Measurements from ENCODE around the gene SLC38A10. TPM values are rescaled to one million over a fixed set of nuclear protein-coding genes. Genes with fewer than 3 reads are reported as not detected.

The SLC38A10 gene
- polyA plus RNA-seq, 1 donor (not counting 4 experiments of a cell fraction or from before 2014, with no cell fraction given): 16.8 TPM

- H3K4me2 ChIP-seq (ENCODE audit: control insufficient read depth, extremely low read depth, insufficient read depth, low read depth, low read length): no peak overlapping the region
- H3K36me3 ChIP-seq (ENCODE audit: control insufficient read depth in 2 of 2, extremely low read depth in 1 of 2, insufficient read depth in 2 of 2, low read length in 2 of 2): peaks cover 29 to 45% of the 10 kb centered on the region in 2 experiments
- TF ChIP-seq EZH2 (IDR thresholded peaks at IDR 0.05; ENCODE audit: low read length) (no peak), CTCF (optimal IDR thresholded peaks at IDR 0.05 in 1 of 3, IDR thresholded peaks at IDR 0.05 in 1 of 3, conservative IDR thresholded peaks at IDR 0.05 in 1 of 3; ENCODE audit: extremely low read depth in 1 of 3, insufficient read depth in 2 of 3, low read length in 3 of 3) (no peak)
- H3K79me2 ChIP-seq (ENCODE audit: control insufficient read depth, insufficient read depth, low read length): no peaks in the 10 kb centered on the region
- no peaks in the 10 kb centered on the region for H4K20me1 ChIP-seq (ENCODE audit: control insufficient read depth, extremely low read depth, insufficient read depth, low read length)
- no peak overlapping the region for H3K9ac ChIP-seq (ENCODE audit: control insufficient read depth, extremely low read depth, insufficient read depth, low read length)
- no peaks in the 10 kb centered on the region for H3K27me3 ChIP-seq (ENCODE audit: control insufficient read depth, extremely low read depth, insufficient read depth, low read length)
- dilution Hi-C loops (cut with MboI; ENCODE audit: extremely low pct_ligation_motif_present, low sequenced_read_pairs): no loop called here
- H3K4me3 ChIP-seq (ENCODE audit: control insufficient read depth in 2 of 3, extremely low read depth in 1 of 3, insufficient read depth in 2 of 3, low read depth in 1 of 3, low read length in 3 of 3): no peak overlapping the region
- no peaks in the 10 kb centered on the region for H3K9me3 ChIP-seq (ENCODE audit: control insufficient read depth, low read depth, low read length)
- H2AFZ ChIP-seq (ENCODE audit: control insufficient read depth, low read length): no peak overlapping the region
- no peaks in the 10 kb centered on the region for H3K9me1 ChIP-seq (ENCODE audit: control insufficient read depth, extremely low read depth, insufficient read depth, low read length)
- FAIRE-seq (no peak), DNase-seq (ENCODE audit: low read depth, low spot score) (no peak)
- no peaks in the 10 kb centered on the region for H3K4me1 ChIP-seq (ENCODE audit: control insufficient read depth, extremely low read depth, insufficient read depth, low read length)
- no peak overlapping the region for H3K27ac ChIP-seq (ENCODE audit: control insufficient read depth, insufficient read depth, low read length)
These were observed 33.3 kb downstream of the SLC38A10 start for GRCh38 chr17:81261582-81262336.

GRCh38 chr17:81261096-81261495 is 34.0 kb downstream of the SLC38A10 start:
- no peaks in the 10 kb centered on the region for H3K27me3 ChIP-seq (ENCODE audit: control insufficient read depth, extremely low read depth, insufficient read depth, low read length)
- no peaks in the 10 kb centered on the region for H3K9me3 ChIP-seq (ENCODE audit: control insufficient read depth, low read depth, low read length)
- H2AFZ ChIP-seq (ENCODE audit: control insufficient read depth, low read length): no peak overlapping the region
- H4K20me1 ChIP-seq (ENCODE audit: control insufficient read depth, extremely low read depth, insufficient read depth, low read length): no peaks in the 10 kb centered on the region
- no peak overlapping the region for H3K27ac ChIP-seq (ENCODE audit: control insufficient read depth, insufficient read depth, low read length)
- H3K4me2 ChIP-seq (ENCODE audit: control insufficient read depth, extremely low read depth, insufficient read depth, low read depth, low read length): no peak overlapping the region
- TF ChIP-seq EZH2 (IDR thresholded peaks at IDR 0.05; ENCODE audit: low read length) (no peak), CTCF (optimal IDR thresholded peaks at IDR 0.05 in 1 of 3, IDR thresholded peaks at IDR 0.05 in 1 of 3, conservative IDR thresholded peaks at IDR 0.05 in 1 of 3; ENCODE audit: extremely low read depth in 1 of 3, insufficient read depth in 2 of 3, low read length in 3 of 3) (no peak)
- H3K79me2 ChIP-seq (ENCODE audit: control insufficient read depth, insufficient read depth, low read length): no peaks in the 10 kb centered on the region
- FAIRE-seq (no peak), DNase-seq (ENCODE audit: low read depth, low spot score) (no peak)
- H3K4me1 ChIP-seq (ENCODE audit: control insufficient read depth, extremely low read depth, insufficient read depth, low read length): peaks cover under 1% of the 10 kb centered on the region
- dilution Hi-C loops (cut with MboI; ENCODE audit: extremely low pct_ligation_motif_present, low sequenced_read_pairs): no loop called here
- peaks cover 29 to 46% of the 10 kb centered on the region in 2 experiments for H3K36me3 ChIP-seq (ENCODE audit: control insufficient read depth in 2 of 2, extremely low read depth in 1 of 2, insufficient read depth in 2 of 2, low read length in 2 of 2)
- no peaks in the 10 kb centered on the region for H3K9me1 ChIP-seq (ENCODE audit: control insufficient read depth, extremely low read depth, insufficient read depth, low read length)
- H3K4me3 ChIP-seq (ENCODE audit: control insufficient read depth in 2 of 3, extremely low read depth in 1 of 3, insufficient read depth in 2 of 3, low read depth in 1 of 3, low read length in 3 of 3): no peak overlapping the region
- no peak overlapping the region for H3K9ac ChIP-seq (ENCODE audit: control insufficient read depth, extremely low read depth, insufficient read depth, low read length)
